MM.1S (cell line): Measurements from ENCODE around the gene PCGF3.

Experiments
- EZH2 ChIP-seq: fragments of 300-600 bp; sonication (generic); optimal IDR thresholded peaks from 2 replicates; pipeline ENCODE3; 2017; ENCODE audit warnings: low read depth, mild to moderate bottlenecking, antibody characterized with exemption, low read length, mixed read lengths
- EZH2phosphoT487 ChIP-seq: fragments of 300-600 bp; sonication (generic); IDR thresholded peaks from 2 replicates; pipeline ENCODE4 v1.6.1; 2018; ENCODE audit warnings: antibody characterized with exemption, low read length
- TF ChIP-seq, protein P1 (sequence below): fragments of 300-600 bp; sonication (generic); IDR thresholded peaks from 2 replicates; pipeline ENCODE4 v1.5.1; 2016; ENCODE audit warnings: antibody characterized with exemption, low read length, mixed read lengths

GRCh38 chr4:702618-703048 lies 3.0 kb upstream of the PCGF3 start:
- TF ChIP-seq, protein P1, sequence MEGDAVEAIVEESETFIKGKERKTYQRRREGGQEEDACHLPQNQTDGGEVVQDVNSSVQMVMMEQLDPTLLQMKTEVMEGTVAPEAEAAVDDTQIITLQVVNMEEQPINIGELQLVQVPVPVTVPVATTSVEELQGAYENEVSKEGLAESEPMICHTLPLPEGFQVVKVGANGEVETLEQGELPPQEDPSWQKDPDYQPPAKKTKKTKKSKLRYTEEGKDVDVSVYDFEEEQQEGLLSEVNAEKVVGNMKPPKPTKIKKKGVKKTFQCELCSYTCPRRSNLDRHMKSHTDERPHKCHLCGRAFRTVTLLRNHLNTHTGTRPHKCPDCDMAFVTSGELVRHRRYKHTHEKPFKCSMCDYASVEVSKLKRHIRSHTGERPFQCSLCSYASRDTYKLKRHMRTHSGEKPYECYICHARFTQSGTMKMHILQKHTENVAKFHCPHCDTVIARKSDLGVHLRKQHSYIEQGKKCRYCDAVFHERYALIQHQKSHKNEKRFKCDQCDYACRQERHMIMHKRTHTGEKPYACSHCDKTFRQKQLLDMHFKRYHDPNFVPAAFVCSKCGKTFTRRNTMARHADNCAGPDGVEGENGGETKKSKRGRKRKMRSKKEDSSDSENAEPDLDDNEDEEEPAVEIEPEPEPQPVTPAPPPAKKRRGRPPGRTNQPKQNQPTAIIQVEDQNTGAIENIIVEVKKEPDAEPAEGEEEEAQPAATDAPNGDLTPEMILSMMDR, result no peak
- TF ChIP-seq EZH2 (no peak), EZH2phosphoT487 (no peak)
